CD4-positive, alpha-beta T cell treated with Interleukin-10 for 1 hour (primary cell): Measurements from ENCODE around the gene SLC7A6.

Source experiments
- DNase-seq: peaks from one replicate; pipeline ENCODE4 v3.0.0-alpha.2; 2020

The SLC7A6 gene

GRCh38 chr16:68235108-68235886 is 29.0 kb upstream of the SLC7A6 start:
- no peak for DNase-seq

GRCh38 chr16:68235887-68236136 is 28.5 kb upstream of the SLC7A6 start, which contains the start of gene ESRP2:
TSS of gene ESRP2 (minus strand) at chr16:68236127. CDS start at chr16:68236045, 82 bp downstream.
- DNase-seq: no peak

GRCh38 chr16:68236137-68236825 is 28.0 kb upstream of the SLC7A6 start:
- peak; percentile 62 for DNase-seq

- no peak for DNase-seq
These were observed 27.5 kb upstream of the SLC7A6 start for GRCh38 chr16:68236826-68237242.

DNA sequence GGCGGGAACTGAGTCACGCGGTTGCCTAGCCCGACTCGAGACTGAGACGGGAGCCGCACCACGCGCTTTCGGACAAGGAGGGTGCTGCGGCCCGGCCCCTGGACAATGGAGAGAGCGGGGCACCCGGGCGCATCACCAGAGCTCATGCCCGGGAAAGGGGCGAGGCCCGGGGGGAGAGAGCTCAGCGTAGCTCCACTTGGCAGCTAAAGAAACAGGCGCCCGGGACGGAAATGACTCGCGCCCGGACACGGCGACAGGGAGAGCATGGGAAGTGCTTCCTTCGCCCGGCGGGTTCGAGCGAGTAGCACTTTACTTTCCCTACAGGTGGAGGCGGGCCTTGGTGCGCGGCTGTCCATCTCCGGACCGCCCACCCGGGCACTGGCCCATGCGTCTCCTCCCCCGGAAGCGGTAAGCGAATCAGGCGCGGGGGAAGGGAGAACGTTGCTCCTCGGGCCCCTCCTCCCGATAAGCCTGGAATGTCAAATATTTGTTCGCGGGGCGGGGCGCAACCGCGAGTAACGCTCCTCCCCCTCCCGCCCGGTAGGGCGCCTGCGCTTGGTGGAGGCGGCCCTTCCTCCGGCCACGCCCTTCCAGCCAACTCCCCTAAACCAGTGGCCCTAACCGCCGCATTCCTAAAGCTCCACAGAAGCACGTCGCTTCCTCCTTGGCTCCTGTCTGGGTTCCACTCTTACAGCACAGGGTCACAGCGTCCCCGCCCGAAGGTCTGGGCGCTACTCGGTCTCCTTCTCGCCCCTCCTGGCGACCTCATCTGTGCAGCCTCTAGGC is 26.9 kb upstream of the SLC7A6 start:
- DNase-seq: peak; percentile 92

- no peak for DNase-seq
These were observed 26.3 kb upstream of the SLC7A6 start for GRCh38 chr16:68238029-68238345.

GRCh38 chr16:68242085-68242484 is 22.2 kb upstream of the SLC7A6 start:
- no peak for DNase-seq

DNA sequence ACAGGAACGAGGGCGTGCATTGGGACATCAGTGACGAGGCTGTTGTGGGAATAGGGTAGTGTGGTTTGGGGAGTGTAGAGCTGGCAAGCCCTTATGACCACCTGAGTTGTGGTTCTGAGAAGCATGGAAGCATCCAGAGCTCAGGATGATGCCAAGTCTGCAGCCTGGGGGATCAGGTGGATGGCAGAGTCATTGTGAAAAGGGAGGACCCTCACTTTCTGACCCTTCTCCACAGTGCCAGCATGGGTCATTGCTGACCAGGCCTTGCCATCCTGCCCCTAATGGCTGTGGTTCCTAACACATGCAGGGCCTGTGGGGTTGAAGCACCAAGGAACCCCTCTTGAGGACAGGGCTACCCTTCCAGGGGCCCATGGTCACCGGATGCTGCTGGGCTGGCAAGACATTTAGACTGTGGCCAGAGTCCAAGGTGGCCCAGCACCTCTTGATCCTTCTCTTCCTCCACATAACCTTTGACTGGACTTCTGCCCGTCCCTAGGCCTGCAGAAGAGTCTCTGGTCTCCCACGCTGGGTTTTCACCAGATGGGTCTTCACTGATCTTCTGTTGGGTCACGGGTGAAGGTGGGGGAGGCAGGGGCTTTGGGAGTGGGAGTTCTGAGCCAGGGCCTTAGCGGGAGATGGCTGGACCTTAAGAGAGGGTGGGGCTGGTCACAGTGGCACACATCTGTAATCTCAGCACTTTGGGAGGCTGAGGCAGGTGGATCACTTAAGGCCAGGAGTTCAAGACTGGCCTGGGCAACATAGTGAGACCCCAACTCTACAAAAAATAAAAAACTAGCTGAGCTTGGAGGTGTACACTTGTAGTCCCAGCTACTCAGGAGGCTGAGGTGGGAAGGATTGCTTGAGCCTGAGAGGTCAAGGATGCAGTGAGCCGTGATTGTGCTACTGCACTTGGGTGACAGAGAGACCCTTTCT is 21.1 kb upstream of the SLC7A6 start:
- DNase-seq: no peak

- no peak for DNase-seq
These were observed 19.8 kb upstream of the SLC7A6 start for GRCh38 chr16:68244481-68244902.

GRCh38 chr16:68244903-68245853 is 19.1 kb upstream of the SLC7A6 start, which contains the start of gene PLA2G15:
TSS of gene PLA2G15 (plus strand) at chr16:68245373. CDS start at chr16:68245427, 54 bp downstream.
- peak; percentile 98 for DNase-seq

DNA sequence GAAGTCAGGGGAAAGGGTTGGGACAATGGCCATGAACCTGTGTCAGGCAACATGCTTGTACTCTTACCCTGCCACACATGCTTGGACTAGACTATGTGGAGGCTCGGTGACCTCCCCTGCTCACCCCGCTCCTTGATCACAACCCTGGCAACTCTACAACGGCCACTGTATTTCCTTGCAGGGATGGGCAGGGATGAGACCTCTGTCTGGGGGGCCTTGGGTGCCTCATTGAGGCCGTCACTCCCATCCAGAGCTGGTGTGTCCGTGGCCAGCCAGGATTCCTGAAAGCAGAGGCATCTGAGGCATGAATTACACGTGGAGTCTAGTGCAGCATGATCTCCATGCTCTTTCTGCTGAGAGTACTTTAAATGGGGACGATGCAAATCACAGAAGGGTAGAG is 18.2 kb upstream of the SLC7A6 start:
- no peak for DNase-seq

GRCh38 chr16:68246666-68247065 is 17.7 kb upstream of the SLC7A6 start:
- no peak for DNase-seq

- no peak for DNase-seq
These were observed 16.9 kb upstream of the SLC7A6 start for GRCh38 chr16:68247400-68247799.

DNA sequence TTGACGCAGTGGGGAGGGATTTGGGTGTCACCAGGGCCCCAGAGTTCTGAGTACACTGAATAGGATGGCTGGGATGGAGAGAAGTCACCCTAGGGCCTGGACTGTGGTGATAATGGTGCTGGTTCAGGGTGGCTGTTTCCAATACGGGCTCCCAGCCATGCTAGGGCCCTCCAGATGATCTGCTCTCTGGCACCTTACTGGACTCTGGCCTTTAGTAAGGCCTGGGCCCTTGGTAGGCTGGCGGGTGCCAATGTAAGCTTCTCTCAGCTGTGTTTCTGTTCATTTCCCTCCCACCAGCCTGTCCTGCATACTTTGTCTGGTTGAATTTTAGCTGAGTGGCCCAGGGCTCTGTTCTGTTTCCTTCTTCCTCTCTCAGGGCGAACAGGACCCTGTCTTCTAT is 16.4 kb upstream of the SLC7A6 start:
- DNase-seq: no peak

GRCh38 chr16:68249371-68249770 is 15.0 kb upstream of the SLC7A6 start:
- no peak for DNase-seq

DNA sequence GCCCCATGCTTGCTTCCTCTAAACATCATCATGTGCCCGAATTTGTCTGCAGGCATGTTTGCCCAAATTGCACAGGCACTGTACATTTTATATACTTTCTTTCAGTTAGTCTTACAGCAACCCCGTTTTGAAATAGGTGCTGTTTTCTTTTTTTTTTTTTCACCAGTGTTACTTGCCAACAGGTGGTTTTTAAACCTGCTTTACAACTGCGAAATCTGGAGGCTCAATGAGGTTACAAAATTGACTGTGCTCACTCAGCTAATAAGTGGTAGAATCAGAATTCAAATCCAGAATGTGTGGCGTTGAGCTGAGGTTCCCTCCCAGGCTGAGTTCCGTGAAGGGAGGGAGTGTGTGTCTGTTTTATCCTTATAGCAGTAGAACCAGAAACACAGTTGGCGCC is 13.4 kb upstream of the SLC7A6 start:
- DNase-seq: no peak

DNA sequence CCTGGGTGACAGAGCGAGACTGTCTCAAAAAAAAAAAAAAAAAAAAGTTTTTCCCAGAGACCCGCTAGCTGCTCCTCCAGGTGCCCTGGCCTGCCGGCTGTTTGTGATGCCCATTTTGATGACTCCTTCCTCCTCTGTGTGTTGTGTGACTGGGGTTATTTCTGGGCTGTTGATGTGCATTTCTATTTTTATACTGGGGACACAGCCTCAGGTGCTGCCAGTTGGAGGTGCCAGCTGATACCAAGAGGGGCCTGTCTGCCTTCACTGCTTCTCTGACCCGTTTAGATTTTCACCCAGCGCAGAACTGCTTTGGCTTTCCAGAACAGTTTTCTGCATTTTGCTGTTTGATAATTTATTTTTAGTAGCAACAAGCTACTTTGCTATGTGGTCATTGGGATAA is 12.5 kb upstream of the SLC7A6 start:
- no peak for DNase-seq

DNA sequence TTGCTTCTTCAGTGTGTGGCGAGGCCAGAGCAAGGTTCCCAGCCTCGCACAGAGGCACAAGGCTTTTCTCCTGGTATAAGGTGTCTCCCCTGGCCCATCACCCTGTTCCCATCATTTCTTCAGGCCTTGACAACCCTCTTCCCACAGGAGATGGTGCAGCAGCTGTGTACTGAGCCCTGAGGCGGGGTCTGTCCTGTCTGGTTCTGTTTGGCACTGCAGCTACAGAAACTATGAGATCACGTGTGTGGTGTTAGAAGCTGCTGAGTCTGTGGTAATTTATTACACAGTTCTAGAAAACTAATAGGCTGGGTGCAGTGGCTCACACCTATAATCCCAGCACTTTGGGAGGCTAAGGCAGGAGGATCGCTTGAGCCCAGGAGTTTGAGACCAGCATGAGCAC is 11.9 kb upstream of the SLC7A6 start:
- no peak for DNase-seq

DNA sequence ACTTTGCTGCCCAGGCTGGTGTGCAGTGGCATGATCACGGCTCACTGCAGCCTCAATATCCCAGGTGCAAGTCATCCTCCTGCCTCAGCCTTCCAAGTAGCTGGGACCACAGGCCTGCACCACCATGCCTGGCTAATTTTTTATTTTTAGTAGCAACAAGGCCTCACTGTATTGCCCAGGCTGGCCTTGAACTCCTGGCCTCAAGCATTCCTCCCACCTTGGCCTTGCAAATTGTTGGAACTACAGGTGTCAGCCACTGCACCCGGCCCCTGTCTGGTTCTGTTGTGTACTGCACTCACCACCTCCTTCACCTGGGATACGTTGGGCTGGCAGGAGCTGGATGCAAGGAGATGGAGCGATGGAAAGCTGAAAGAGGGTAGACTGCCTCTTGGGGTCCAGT is 10.6 kb upstream of the SLC7A6 start:
- no peak for DNase-seq

- DNase-seq: no peak
These were observed 8.6 kb upstream of the SLC7A6 start for GRCh38 chr16:68255712-68256111.

DNA sequence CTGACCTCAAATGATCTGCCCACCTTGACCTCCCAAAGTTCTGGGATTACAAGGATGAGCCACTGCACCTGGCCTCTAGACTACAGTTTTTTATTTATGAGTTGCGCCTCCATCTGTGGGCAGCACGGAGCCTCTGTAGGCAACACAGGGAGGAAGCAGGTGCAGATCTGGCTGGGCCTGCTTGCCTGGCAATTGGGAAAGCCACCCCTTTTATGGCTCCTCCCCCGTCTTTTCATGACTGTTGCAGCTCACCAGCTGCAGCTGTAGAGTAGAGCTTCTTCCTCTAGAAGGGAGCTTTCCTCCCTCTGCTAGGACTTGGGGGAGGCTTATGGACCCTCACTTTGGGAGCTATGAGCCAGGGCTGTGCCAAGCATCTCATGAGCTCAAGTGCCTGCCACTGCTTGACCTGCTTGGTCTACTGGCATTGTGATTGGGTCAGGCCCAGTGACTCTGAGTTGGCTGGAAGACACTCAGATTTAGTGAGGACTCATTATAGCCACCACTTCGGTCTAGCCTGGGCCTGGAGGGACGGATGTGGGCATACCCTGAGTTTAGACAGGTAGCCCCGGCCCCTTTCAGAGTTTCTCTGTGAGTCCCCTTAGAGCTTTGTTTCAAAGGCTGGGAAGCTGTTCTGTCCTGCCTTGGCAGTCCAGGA is 6.9 kb upstream of the SLC7A6 start:
- no peak for DNase-seq
